RWPE2 (cell line): ENCODE results near the gene CHST14.

Experiments used
- ATAC-seq: fragments of 200-7000 bp; cut with Tn5 transposase; 3 replicates; pipeline ENCODE4 v1.9.1; 2021; ENCODE audit warnings: low read depth
- DNase-seq: peaks from one replicate; pipeline ENCODE4 v3.0.0-alpha.2; 2020; ENCODE audit warnings: low spot score
- H3K27ac ChIP-seq: fragments of 450-650 bp; 2 replicates; pipeline ENCODE4 v1.5.1; 2017; ENCODE audit warnings: mild to moderate bottlenecking; ENCODE audit not compliant: poor library complexity, severe bottlenecking
- H3K27me3 ChIP-seq: fragments of 250-450 bp; sonication (Bioruptor Pico); 2 replicates; pipeline ENCODE4 v1.5.1; 2021; ENCODE audit warnings: mild to moderate bottlenecking, moderate library complexity; ENCODE audit not compliant: insufficient read depth, poor library complexity, severe bottlenecking
- H3K36me3 ChIP-seq: fragments of 250-450 bp; sonication (Bioruptor Pico); 2 replicates; pipeline ENCODE4 v1.5.1; 2020; ENCODE audit warnings: low read depth, mild to moderate bottlenecking, moderate library complexity
- H3K4me1 ChIP-seq: fragments of 250-450 bp; sonication (Bioruptor Pico); 2 replicates; pipeline ENCODE4 v1.5.1; 2021; ENCODE audit warnings: mild to moderate bottlenecking, moderate library complexity; ENCODE audit not compliant: insufficient read depth, poor library complexity, severe bottlenecking
- H3K4me3 ChIP-seq: fragments of 250-450 bp; sonication (Bioruptor Pico); 2 replicates; pipeline ENCODE4 v1.5.1; 2021; ENCODE audit warnings: mild to moderate bottlenecking, moderate library complexity; ENCODE audit not compliant: severe bottlenecking
- H3K9me3 ChIP-seq: fragments of 250-450 bp; sonication (Bioruptor Pico); 2 replicates; pipeline ENCODE4 v1.5.1; 2021; ENCODE audit warnings: mild to moderate bottlenecking, moderate library complexity; ENCODE audit not compliant: severe bottlenecking
- TF ChIP-seq, protein P1 (sequence below): fragments of 450-650 bp; IDR thresholded peaks from one replicate; pipeline ENCODE4 v1.5.1; 2017; ENCODE audit warnings: mild to moderate bottlenecking, moderate library complexity; ENCODE audit not compliant: poor library complexity, severe bottlenecking

Gene CHST14

DNA sequence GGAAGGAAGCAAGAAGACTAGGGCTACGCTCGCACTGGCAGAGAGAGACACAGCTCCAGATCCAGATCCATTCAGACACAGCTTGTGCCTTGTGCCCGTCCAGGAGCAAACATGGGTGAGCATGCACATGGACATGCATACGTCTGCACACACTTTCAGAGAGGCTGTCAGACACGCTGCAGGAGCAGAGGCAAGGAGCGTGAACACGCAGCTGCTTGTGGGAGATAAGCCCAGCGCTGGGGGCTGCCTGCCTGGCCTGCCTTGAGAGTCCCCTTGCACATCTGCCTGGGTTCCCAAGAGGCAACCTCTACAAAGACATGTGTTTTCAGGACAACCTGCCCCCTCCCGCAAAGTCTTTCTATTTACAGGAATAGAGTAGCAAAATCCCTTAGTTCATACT lies 43.6 kb upstream of the CHST14 start:
- Histone ChIP-seq H3K4me1 (no peaks in the 10 kb centered on the region), H3K9me3 (no peaks in the 10 kb centered on the region), H3K27me3 (no peaks in the 10 kb centered on the region), H3K27ac (no peak overlapping the region), H3K4me3 (no peak overlapping the region), H3K36me3 (no peaks in the 10 kb centered on the region)
- ATAC-seq (no peak), DNase-seq (no peak)
- TF ChIP-seq, protein P1, sequence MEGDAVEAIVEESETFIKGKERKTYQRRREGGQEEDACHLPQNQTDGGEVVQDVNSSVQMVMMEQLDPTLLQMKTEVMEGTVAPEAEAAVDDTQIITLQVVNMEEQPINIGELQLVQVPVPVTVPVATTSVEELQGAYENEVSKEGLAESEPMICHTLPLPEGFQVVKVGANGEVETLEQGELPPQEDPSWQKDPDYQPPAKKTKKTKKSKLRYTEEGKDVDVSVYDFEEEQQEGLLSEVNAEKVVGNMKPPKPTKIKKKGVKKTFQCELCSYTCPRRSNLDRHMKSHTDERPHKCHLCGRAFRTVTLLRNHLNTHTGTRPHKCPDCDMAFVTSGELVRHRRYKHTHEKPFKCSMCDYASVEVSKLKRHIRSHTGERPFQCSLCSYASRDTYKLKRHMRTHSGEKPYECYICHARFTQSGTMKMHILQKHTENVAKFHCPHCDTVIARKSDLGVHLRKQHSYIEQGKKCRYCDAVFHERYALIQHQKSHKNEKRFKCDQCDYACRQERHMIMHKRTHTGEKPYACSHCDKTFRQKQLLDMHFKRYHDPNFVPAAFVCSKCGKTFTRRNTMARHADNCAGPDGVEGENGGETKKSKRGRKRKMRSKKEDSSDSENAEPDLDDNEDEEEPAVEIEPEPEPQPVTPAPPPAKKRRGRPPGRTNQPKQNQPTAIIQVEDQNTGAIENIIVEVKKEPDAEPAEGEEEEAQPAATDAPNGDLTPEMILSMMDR = no peak

DNA sequence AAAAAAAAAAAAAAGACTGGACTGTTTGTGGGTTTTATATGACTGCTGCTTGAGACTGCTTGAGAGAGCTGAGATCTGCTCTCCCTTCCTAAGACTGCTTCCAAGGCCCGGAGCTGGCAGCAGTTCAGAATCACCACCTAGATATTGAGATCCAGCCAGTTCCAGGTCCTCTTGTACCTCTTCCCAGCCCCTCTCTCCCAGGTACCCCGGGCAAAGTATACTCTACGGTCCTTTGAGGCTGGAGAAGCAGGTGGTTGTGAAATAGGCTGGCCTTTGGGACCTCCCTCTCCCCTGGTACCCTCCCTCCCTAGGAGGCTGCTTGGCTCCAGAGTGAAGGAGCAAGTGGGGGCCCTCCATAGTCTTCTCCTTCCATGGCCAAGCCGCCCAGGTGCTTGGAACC lies 42.6 kb upstream of the CHST14 start:
- Histone ChIP-seq H3K36me3 (no peaks in the 10 kb centered on the region), H3K9me3 (no peaks in the 10 kb centered on the region), H3K27me3 (no peaks in the 10 kb centered on the region), H3K4me3 (no peak overlapping the region), H3K4me1 (no peaks in the 10 kb centered on the region), H3K27ac (no peak overlapping the region)
- DNase-seq (no peak), ATAC-seq (no peak)
- TF ChIP-seq, protein P1 = no peak

DNA sequence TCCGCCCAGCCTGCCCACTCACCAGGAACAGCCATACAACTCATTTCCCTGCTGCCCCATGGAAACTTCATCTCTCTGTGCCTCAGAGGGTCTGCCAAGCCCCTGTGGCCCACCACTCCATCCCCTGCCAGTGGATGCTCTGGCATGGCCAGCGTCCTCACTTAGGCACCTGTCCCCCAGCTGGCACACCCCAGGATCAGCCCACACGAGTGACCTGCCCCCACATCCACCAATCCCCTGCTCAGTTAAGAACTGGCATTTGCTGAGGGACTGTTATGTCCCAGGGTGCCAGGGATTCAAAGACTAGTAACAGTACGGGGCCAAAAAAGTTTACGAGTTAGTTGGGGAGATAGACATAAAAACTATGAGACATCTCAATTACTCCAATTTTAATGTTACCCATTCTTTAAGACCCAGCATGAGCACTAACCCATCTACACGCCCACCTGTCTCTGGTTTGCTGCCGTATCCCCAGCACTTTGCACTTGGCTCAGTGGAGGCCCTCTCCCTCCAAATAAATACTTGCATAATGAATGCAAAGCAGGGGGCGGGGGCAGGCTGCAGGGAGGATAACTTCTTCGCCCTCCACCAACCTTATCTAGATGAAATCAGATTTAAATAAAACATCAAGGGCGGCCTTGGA lies 41.6 kb upstream of the CHST14 start:
- peaks cover 3% of the 10 kb centered on the region for H3K27me3 ChIP-seq
- TF ChIP-seq, protein P1 = no peak
- no peak overlapping the region for H3K4me3 ChIP-seq
- DNase-seq (no peak), ATAC-seq (no peak)
- no peaks in the 10 kb centered on the region for H3K36me3 ChIP-seq
- H3K4me1 ChIP-seq = no peaks in the 10 kb centered on the region
- H3K27ac ChIP-seq = no peak overlapping the region
- H3K9me3 ChIP-seq = no peaks in the 10 kb centered on the region

DNA sequence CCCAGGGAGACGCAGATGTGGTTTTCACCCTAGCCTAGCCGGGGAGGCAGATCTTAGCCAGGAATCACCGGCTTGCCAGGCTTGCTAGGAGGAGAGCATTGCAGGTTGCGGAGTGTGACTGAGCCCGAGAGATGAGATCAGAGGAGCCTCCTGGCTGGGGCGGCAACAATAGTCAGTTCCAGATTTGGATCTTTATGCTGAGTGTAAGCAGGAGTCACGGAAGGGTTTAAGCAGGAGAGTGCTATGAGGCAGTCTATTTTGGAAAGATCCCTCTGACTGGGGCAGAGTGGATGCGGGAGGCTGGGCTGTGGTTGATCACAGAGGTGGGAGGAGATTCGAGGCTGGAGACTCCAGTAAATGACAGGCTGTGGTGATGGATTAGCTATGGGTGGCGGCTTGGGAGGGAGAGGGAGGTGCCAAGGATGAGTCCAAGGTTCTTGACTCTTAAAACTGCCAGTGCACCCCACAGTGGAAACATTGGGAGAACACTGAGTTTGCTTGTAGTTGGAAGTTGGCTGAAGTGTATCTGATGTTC lies 40.4 kb upstream of the CHST14 start:
- Histone ChIP-seq H3K36me3 (no peaks in the 10 kb centered on the region), H3K4me1 (no peaks in the 10 kb centered on the region), H3K4me3 (no peak overlapping the region), H3K9me3 (no peaks in the 10 kb centered on the region), H3K27ac (no peak overlapping the region), H3K27me3 (peaks cover 9% of the 10 kb centered on the region)
- TF ChIP-seq, protein P1 = no peak
- ATAC-seq = peak; percentile 67
- no peak for DNase-seq

DNA sequence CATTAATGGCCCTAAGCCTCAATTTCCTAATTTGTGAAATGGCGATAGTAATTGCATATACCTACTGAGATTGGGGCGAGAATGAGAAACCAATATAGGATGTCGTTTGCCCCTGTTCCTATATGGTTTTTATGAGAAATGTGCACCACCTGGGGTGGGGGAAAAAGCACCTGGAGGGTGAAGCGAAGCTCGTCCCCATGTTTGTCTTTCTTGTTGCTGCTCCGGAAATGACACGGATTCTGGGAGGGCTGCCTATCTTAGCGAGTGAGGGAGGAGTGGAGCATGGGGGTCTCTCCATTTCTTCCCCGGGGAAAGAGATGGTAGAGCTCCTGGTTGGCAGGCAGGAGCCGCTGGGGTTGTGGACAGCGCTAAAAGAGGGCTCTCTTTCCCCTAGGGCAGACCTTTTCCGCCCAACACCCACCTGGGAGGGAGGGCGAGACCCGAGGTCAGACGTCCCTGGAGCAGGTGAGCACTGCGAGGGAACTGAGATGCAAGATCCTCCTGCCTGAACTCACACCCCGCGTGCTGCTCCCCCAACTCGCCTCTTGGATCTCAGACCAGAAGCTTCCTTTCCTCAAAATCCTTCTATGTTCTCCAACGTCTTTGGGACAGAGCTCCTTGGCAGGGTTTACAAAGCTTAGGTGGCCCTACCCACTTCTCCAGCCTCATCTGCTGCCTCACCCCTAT lies 35.6 kb upstream of the CHST14 start:
- Histone ChIP-seq H3K9me3 (no peaks in the 10 kb centered on the region), H3K36me3 (no peaks in the 10 kb centered on the region), H3K4me3 (no peak overlapping the region), H3K27me3 (peaks cover 30% of the 10 kb centered on the region), H3K27ac (no peak overlapping the region), H3K4me1 (no peaks in the 10 kb centered on the region)
- TF ChIP-seq, protein P1 = no peak
- DNase-seq (peak; percentile 64), ATAC-seq (no peak)
